Choroid plexus epithelial cell (primary cell): ENCODE results near the gene CLCNKA.

ENCODE experiments used
- DNase-seq: peaks from one replicate; pipeline ENCODE4 v3.0.0-alpha.2; 2010; ENCODE audit warnings: low read depth
- H3K4me3 ChIP-seq: 2 replicates; pipeline ENCODE4 v1.5.1; 2011; ENCODE audit warnings: low read depth, mild to moderate bottlenecking, control low read depth, low read length, moderate library complexity
- CTCF ChIP-seq: conservative IDR thresholded peaks from 2 replicates; pipeline ENCODE4 v1.5.1; 2011; ENCODE audit warnings: low read depth, mild to moderate bottlenecking, control low read depth, inconsistent platforms, low read length, moderate library complexity

The CLCNKA gene

DNA sequence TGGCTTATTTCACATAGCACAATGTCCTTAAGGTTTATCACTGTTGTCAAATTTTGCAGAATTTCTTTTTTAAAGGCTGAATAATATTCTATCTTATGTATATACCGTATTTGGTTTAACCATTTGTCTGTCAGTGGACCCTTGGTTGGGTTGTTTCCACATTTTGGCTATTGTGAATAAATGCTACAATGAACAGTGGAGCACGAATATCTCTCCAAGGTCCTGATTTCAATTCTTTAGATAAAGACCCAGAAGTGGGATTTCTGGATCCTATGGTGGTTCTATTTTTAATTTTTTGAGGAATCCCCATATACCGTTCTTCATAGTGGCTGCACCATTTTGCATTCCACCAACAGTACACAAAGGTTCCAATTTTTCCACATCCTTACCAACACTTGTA is 40.2 kb upstream of the CLCNKA start:
- no peak overlapping the region for H3K4me3 ChIP-seq
- no peak for TF ChIP-seq CTCF
- DNase-seq: no peak

GRCh38 chr1:15983275-15983674 is 38.6 kb upstream of the CLCNKA start:
- DNase-seq: no peak
- no peak overlapping the region for H3K4me3 ChIP-seq
- TF ChIP-seq CTCF: no peak

- no peak overlapping the region for H3K4me3 ChIP-seq
- no peak for DNase-seq
- TF ChIP-seq CTCF: no peak
Measured at GRCh38 chr1:15985611-15986297, 36.1 kb upstream of the CLCNKA start.

- TF ChIP-seq CTCF: no peak
- no peak overlapping the region for H3K4me3 ChIP-seq
- DNase-seq: no peak
Measured at GRCh38 chr1:15988856-15989736, 32.7 kb upstream of the CLCNKA start.

- no peak for DNase-seq
- TF ChIP-seq CTCF: no peak
- H3K4me3 ChIP-seq: no peak overlapping the region
Measured at GRCh38 chr1:15989776-15990175, 32.1 kb upstream of the CLCNKA start.

- DNase-seq: no peak
- no peak overlapping the region for H3K4me3 ChIP-seq
- TF ChIP-seq CTCF: no peak
Measured at GRCh38 chr1:15991427-15992186, 30.2 kb upstream of the CLCNKA start.
